HG03469 (cell line): ENCODE data around the gene SPATA31A1.
"Not testable (repeated sequence)": the region's sequence is repeated elsewhere in the genome, so short reads cannot be mapped to it uniquely, and the experiment has no call there.

ENCODE experiments used
- ATAC-seq: cut with Tn5 transposase; IDR thresholded peaks from one replicate; pipeline ENCODE4 v1.9.1; 2021; ENCODE audit warnings: mild to moderate bottlenecking, moderate library complexity, moderate number of reproducible peaks; ENCODE audit not compliant: unreplicated experiment

The SPATA31A1 gene

GRCh38 chr9:39355369-39355768 lies at the start of gene SPATA31A1:
TSS of gene SPATA31A1 (plus strand) at chr9:39355669. CDS start at chr9:39355731, 62 bp downstream.
- ATAC-seq, result not testable (repeated sequence)

- ATAC-seq, result not testable (repeated sequence)
Measured at GRCh38 chr9:39407261-39408204, 52.1 kb downstream of the SPATA31A1 start.

- ATAC-seq, result not testable (repeated sequence)
Measured at GRCh38 chr9:39411254-39411940, 55.9 kb downstream of the SPATA31A1 start.
